GM15510 (cell line): ENCODE results near the gene HSD11B1.

Experiments used
- POLR2A ChIP-seq: IDR thresholded peaks from 3 replicates; pipeline ENCODE4 v1.6.1; 2011; ENCODE audit warnings: borderline replicate concordance; ENCODE audit not compliant: insufficient read length; ENCODE audit errors: extremely low read depth

Gene HSD11B1

DNA sequence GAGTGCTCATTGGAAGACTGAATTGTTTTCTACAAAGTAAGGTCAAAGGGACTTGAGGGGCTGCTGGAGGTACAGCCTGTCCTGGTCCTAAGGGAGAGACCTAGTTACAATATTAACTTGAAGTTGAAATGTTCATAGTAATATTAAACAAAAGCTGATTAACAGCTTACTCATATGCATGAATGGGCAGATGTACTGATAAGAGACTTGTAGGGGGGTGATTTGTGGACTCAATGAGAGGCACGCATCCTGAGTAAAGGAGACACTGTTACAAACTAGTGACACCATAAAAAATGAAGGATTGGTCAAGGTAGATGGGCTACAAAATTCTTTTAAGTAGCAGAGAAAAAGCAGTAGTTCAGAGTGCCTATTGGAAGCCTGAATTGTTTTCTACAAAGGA, 2.7 kb downstream of the HSD11B1 start:
- TF ChIP-seq POLR2A: no peak

- no peak for TF ChIP-seq POLR2A
Observed at GRCh38 chr1:209708297-209708696, 3.7 kb downstream of the HSD11B1 start.

DNA sequence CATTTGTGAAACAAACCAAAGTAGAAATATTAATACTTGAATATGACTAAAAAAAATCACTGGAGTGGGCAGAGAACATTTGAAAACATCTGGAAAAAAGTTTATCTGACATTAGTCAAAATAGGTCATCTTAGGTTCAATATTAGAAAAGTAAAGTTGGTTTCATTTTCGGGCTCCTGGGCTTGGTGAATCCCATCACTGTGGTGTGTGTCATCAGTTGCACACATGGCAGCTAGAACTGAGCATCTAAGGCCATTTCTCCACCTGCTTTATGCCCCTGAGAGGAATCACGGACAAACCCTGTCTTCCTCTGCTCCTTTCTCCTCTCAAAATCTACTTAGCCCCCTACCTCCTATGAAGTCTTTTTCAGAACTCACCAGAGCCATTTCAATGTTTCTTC, 5.4 kb downstream of the HSD11B1 start:
- TF ChIP-seq POLR2A: no peak

- no peak for TF ChIP-seq POLR2A
Observed at GRCh38 chr1:209710847-209711246, 6.2 kb downstream of the HSD11B1 start.

DNA sequence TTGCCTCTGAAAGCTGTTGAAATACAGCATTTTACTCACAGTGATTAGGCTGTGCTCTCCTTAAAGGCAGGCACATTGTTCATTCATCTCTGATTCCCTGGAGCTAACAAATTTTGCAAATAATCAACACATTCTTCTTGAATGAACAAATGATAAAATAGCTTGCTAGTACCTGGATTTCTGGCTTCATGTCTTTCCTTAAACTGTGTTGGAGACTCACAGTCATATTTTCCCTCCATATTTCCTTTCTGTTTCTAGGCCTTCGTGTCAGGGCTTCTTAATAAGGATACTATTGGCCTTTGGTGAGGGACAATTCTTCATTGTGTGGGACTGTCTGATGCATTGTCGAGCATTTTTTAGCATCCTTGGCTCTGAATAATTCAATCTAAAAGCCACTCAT, 9.7 kb downstream of the HSD11B1 start:
- TF ChIP-seq POLR2A: no peak

DNA sequence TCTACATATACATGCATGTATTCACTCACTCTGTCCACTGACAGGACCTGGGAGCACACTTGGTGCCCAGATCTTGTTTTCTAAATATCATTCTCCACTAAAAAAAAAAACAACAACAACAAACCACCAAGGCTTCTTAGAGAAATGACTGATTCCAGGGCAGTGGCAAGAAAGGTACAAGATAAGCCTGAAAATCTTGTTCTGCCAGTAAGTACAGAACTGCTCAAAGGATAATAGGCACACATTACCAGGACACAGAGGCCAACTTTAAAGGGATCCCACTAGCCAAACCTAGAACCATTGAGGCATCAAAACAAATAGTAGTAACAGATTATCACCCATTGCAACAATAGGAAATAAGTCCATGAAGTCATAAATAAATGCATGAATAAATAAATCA, 10.7 kb downstream of the HSD11B1 start:
- TF ChIP-seq POLR2A: no peak

DNA sequence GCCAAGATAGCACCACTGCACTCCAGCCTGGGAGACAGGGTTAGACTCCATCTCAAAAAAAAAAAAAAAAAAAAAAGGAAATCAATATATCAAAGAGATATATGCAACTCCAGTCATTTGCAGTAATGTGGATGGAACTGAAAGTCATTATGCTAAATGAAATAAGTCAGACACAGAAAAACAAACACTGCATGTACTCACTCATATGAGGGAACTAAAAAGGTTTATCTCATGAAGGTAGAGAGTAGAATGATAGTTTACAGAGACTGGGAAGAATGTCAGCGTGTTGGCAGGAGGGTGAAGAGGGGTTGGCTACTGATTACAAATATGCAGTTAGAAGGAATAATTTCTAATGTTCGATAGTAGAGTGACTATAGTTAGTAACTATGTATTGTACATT, 13.2 kb downstream of the HSD11B1 start:
- no peak for TF ChIP-seq POLR2A

DNA sequence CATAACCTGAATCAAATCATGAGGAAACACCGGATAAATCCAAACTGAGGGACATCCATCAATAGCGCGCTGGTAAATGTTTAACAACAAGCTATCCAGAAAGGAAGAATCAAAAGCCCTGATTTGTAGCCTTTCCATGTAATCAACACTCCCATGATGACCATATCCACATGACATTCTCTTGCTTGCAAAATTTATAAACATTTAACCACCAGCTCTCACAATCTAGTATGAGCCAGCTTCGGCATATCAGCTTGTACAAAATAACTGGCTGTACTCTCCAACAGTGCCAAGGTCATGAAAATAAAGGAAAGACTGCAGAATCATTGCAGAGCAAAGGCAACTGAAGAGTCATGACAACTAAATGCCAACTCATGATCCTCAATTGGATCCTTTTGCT, 15.7 kb downstream of the HSD11B1 start:
- TF ChIP-seq POLR2A: no peak

DNA sequence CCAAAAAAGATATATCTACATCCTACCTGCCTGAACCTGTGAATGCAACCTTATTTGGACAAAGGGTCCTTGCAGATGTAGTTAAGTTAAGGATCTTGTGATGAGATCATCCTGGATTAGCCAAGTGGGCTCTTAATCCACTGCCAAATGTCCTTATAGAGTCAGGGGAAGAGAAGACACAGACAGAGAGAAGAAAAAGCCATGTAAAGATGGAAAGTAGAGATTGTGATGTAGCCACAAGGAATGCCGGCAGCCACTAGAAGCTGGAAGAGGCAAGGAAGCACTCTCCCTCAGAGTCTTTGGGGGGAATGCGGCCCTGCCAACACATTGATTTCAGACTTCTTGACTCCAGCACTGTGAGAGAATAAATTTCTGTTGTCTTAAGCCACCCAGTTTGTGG, 16.2 kb downstream of the HSD11B1 start:
- TF ChIP-seq POLR2A: no peak

- no peak for TF ChIP-seq POLR2A
Observed at GRCh38 chr1:209721323-209721722, 16.7 kb downstream of the HSD11B1 start.

- TF ChIP-seq POLR2A: no peak
Observed at GRCh38 chr1:209723265-209723664, 18.6 kb downstream of the HSD11B1 start.

DNA sequence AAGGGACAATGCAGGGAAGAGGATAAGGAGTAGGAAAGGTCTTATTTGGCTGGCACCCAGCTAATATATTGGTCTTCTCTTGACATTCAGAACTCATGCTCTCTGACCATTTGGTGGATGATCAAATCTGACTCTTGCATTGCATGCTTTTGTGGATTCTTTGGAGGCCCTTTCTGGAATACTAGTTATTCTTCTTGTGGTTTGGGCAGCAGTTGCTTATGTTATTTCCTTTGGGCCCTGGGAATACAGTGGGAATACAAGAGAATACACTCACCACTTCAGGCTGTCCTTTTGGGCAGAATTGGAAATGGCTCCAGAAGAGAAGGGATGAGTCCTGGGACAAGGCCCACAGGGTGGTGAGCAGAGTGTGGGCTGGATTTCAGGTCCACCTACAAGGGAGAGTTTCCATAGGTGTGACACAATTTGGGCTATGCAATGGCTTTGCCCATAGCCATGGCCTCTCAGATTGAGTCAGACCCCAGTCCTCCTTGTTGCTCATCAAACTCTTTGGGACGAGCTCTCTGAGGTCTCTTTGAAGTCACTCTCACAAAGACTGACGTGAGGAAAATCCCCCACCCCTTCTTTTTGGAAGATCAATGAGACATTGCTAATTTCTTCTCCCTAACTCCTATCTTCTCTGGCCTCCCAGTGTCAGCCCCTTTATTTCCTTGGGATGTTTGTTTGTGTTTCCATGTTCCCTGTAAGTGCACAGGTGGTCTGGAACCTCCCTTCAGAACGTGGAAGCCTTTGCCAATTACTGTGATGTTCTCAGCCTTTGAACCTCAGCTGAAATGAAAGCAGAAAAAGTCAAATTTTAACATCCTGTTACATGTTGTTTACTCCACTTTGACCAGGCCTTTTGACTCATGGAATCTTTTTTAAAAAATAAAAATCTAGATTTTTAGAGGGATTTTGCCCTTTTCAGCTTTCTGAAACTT, 19.4 kb downstream of the HSD11B1 start:
- TF ChIP-seq POLR2A: no peak

DNA sequence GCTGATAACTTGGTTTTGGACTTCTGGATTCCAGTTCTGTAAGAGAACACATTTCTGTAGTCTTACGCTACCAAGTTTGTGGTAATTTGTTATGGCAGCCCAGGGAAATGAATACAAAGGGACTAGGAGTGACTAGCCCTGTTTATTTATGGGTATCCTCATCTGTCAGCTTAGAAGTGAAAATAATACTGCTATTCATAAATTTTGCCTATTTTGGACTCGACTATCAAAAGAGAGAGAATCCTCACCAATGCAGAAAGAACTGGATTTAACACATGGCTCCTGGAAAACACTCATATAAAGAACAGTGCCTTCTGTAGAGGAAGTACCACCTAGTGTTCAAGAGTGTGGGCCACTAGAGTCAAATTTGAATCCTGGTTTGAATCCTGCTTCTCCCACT, 22.6 kb downstream of the HSD11B1 start:
- TF ChIP-seq POLR2A: no peak

- no peak for TF ChIP-seq POLR2A
Observed at GRCh38 chr1:209727785-209728184, 23.1 kb downstream of the HSD11B1 start.

- no peak for TF ChIP-seq POLR2A
Observed at GRCh38 chr1:209728466-209728865, 23.8 kb downstream of the HSD11B1 start.

GRCh38 chr1:209729436-209729835, 24.8 kb downstream of the HSD11B1 start:
- TF ChIP-seq POLR2A: no peak
